ENCODE data around the gene SLC35B4.
A peak's percentile ranks its signal among the peaks of the same experiment; 100 is the strongest.

SLC35B4 gene

DNA sequence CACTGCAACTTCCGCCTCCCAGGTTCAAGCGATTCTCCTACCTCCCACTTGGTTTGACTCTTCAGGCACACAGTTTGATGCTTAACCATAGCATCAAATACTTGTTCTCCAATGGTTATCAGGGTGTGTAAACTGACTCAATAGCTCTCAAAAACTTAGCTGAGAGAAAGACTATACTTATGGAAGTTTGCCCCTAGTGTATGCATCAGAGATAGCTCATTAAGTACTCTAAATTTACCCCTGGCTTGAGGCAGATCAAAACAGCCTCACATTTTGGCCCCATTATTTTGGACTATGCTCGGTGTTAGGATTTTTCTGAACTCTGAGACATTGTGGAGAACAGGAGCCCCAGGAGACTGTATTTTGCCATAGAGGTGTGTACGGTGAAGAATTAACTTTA lies 40.8 kb upstream of the SLC35B4 start:
- Histone ChIP-seq H3K27me3 (ENCODE audit: insufficient read depth, low read length) (no peaks in the 10 kb centered on the region), H3F3A (ENCODE audit: insufficient read depth, low read length) (no peaks in the 10 kb centered on the region), H3K9me2 (ENCODE audit: low read depth, low read length) (no peaks in the 10 kb centered on the region), H3K4me2 (ENCODE audit: low read length) (no peak overlapping the region), H3K79me2 (ENCODE audit: insufficient read depth, low read length) (no peaks in the 10 kb centered on the region), H2AFZ (ENCODE audit: low read length) (peak overlapping the region; percentile 84; the same call in 1 of the 2 replicates), H3K9ac (ENCODE audit: low read length) (no peak overlapping the region), H3K9me3 (ENCODE audit: low read length) (no peaks in the 10 kb centered on the region), H3K4me3 (ENCODE audit: low read depth, low read length, poor library complexity, severe bottlenecking) (no peak overlapping the region), H3K36me3 (ENCODE audit: insufficient read depth, low read length) (no peaks in the 10 kb centered on the region), H3K4me1 (ENCODE audit: insufficient read depth, low read length, severe bottlenecking) (no peaks in the 10 kb centered on the region), H3K27ac (ENCODE audit: low read depth, low read length, poor library complexity, severe bottlenecking) (no peak overlapping the region), H4K20me1 (ENCODE audit: insufficient read depth, low read length) (no peaks in the 10 kb centered on the region)
- TF ChIP-seq, protein P1, sequence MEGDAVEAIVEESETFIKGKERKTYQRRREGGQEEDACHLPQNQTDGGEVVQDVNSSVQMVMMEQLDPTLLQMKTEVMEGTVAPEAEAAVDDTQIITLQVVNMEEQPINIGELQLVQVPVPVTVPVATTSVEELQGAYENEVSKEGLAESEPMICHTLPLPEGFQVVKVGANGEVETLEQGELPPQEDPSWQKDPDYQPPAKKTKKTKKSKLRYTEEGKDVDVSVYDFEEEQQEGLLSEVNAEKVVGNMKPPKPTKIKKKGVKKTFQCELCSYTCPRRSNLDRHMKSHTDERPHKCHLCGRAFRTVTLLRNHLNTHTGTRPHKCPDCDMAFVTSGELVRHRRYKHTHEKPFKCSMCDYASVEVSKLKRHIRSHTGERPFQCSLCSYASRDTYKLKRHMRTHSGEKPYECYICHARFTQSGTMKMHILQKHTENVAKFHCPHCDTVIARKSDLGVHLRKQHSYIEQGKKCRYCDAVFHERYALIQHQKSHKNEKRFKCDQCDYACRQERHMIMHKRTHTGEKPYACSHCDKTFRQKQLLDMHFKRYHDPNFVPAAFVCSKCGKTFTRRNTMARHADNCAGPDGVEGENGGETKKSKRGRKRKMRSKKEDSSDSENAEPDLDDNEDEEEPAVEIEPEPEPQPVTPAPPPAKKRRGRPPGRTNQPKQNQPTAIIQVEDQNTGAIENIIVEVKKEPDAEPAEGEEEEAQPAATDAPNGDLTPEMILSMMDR (IDR thresholded peaks at IDR 0.05; ENCODE audit: low read length): peak; percentile 40
- no peak for TF ChIP-seq EZH2 (IDR thresholded peaks at IDR 0.05; ENCODE audit: borderline replicate concordance, low read length)

DNA sequence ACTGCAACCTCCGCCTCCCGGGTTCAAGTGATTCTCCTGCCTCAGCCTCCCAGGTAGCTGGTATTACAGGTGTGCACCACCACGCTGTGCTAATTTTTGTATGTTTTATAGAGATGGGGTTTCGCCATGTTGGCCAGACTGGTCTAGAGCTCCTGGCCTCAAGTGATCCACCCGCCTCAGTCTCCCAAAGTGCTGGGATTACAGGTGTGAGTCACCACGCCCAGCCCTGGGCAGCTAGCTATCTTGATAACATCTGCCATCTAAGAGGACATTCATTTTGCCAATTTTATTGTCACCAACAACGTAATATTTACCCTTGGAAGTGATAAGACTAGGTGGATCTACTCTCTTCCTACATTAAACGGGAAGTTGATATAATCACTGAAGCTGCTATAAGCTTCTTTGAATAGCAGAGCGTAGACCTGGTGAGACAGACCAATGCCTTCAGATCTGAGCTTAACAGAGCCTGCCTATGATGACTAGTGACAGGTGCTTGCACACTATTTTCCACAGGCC lies 39.7 kb upstream of the SLC35B4 start:
- Histone ChIP-seq H3K36me3 (ENCODE audit: insufficient read depth, low read length) (no peaks in the 10 kb centered on the region), H3K79me2 (ENCODE audit: insufficient read depth, low read length) (no peaks in the 10 kb centered on the region), H3K9ac (ENCODE audit: low read length) (no peak overlapping the region), H2AFZ (ENCODE audit: low read length) (no peak overlapping the region), H3F3A (ENCODE audit: insufficient read depth, low read length) (no peaks in the 10 kb centered on the region), H3K4me2 (ENCODE audit: low read length) (no peak overlapping the region), H3K4me1 (ENCODE audit: insufficient read depth, low read length, severe bottlenecking) (no peaks in the 10 kb centered on the region), H3K9me3 (ENCODE audit: low read length) (no peaks in the 10 kb centered on the region), H3K9me2 (ENCODE audit: low read depth, low read length) (no peaks in the 10 kb centered on the region), H4K20me1 (ENCODE audit: insufficient read depth, low read length) (no peaks in the 10 kb centered on the region), H3K27ac (ENCODE audit: low read depth, low read length, poor library complexity, severe bottlenecking) (no peak overlapping the region), H3K27me3 (ENCODE audit: insufficient read depth, low read length) (no peaks in the 10 kb centered on the region), H3K4me3 (ENCODE audit: low read depth, low read length, poor library complexity, severe bottlenecking) (no peak overlapping the region)
- TF ChIP-seq, protein P1 (IDR thresholded peaks at IDR 0.05; ENCODE audit: low read length): no peak
- TF ChIP-seq EZH2 (IDR thresholded peaks at IDR 0.05; ENCODE audit: borderline replicate concordance, low read length): no peak

DNA sequence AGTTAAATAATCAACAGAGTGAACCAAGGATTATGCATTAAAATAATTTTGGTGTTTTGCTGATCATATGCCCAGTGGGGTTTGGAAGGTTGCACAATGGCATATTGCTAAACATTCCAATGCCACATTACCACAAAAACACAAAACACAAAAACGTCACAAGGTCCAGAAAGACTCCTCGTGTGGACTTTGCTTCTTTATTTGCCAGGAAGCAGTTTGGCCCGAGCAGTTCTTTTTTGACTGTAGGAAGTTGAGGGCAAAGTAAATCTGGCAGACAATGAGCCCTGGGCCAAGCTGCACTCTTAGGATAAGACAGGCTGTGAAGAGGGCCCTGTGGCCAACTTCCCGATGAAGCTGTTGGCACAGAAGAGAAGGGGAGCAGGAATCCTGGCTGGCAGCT lies 39.2 kb upstream of the SLC35B4 start:
- H3K79me2 ChIP-seq (ENCODE audit: insufficient read depth, low read length): no peaks in the 10 kb centered on the region
- H3K4me2 ChIP-seq (ENCODE audit: low read length): no peak overlapping the region
- TF ChIP-seq, protein P1 (IDR thresholded peaks at IDR 0.05; ENCODE audit: low read length): no peak
- no peak for TF ChIP-seq EZH2 (IDR thresholded peaks at IDR 0.05; ENCODE audit: borderline replicate concordance, low read length)
- no peaks in the 10 kb centered on the region for H3K9me2 ChIP-seq (ENCODE audit: low read depth, low read length)
- no peak overlapping the region for H3K27ac ChIP-seq (ENCODE audit: low read depth, low read length, poor library complexity, severe bottlenecking)
- H3F3A ChIP-seq (ENCODE audit: insufficient read depth, low read length): no peaks in the 10 kb centered on the region
- no peaks in the 10 kb centered on the region for H3K4me1 ChIP-seq (ENCODE audit: insufficient read depth, low read length, severe bottlenecking)
- no peak overlapping the region for H3K9ac ChIP-seq (ENCODE audit: low read length)
- H3K4me3 ChIP-seq (ENCODE audit: low read depth, low read length, poor library complexity, severe bottlenecking): no peak overlapping the region
- no peaks in the 10 kb centered on the region for H4K20me1 ChIP-seq (ENCODE audit: insufficient read depth, low read length)
- H3K36me3 ChIP-seq (ENCODE audit: insufficient read depth, low read length): no peaks in the 10 kb centered on the region
- no peak overlapping the region for H2AFZ ChIP-seq (ENCODE audit: low read length)
- H3K27me3 ChIP-seq (ENCODE audit: insufficient read depth, low read length): no peaks in the 10 kb centered on the region
- no peaks in the 10 kb centered on the region for H3K9me3 ChIP-seq (ENCODE audit: low read length)

Measured in OCI-LY1 (cell line).